Measurements from ENCODE around the gene SETD3.

DNA sequence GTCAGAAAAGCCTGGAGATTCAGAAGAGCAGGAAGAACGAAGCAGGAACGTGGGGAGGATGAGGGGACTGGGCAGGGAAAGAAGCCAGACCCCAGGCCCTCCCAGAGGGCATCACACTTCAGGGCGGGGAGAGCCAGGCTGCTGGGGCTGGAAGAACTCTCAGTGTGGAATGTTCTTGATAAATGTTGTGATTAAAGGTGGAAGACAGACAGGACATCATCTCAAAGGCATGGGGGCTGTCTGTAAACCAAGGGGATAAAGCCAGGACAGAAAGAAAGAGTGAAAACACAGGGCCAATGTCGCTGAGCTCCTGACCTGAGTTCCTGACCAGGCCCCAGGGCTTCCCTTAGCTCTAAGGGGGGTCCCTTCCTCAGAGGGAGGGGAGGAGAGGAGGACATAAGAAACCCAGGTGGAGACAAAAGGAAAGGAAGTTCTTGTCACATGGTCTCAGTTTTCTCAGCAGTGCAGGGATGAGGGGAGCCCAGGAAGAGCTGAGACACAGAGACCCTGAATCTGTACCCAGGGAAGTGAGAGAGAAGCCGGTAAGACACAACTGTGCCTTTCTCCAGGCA lies 56.3 kb downstream of the SETD3 start:
- TF ChIP-seq CTCF (IDR thresholded peaks at IDR 0.05; ENCODE audit: low read depth, low read length) (no peak), EZH2phosphoT487 (IDR thresholded peaks at IDR 0.05; ENCODE audit: low read depth) (no peak)

All from OCI-LY3 (cell line).